ENCODE data around the gene ZNF606.

Gene ZNF606

GRCh38 chr19:57978586-57979289 is 23.9 kb downstream of the ZNF606 start:
- no peak for DNase-seq (ENCODE audit: low spot score)
- TF ChIP-seq CTCF (IDR thresholded peaks at IDR 0.05; ENCODE audit: extremely low read depth, missing control alignments): no peak

GRCh38 chr19:57974434-57974833 is 28.2 kb downstream of the ZNF606 start, which contains the start of gene C19orf18:
Gene C19orf18, minus strand, starts transcription at chr19:57974534. Its CDS starts 102 bp downstream, at chr19:57974432.
- TF ChIP-seq CTCF (IDR thresholded peaks at IDR 0.05; ENCODE audit: extremely low read depth, missing control alignments): no peak
- no peak for DNase-seq (ENCODE audit: low spot score)

- no peak for TF ChIP-seq CTCF (IDR thresholded peaks at IDR 0.05; ENCODE audit: extremely low read depth, missing control alignments)
- DNase-seq (ENCODE audit: low spot score): no peak
Observed at GRCh38 chr19:57964761-57965160, 37.9 kb downstream of the ZNF606 start.

- DNase-seq (ENCODE audit: low spot score): no peak
- no peak for TF ChIP-seq CTCF (IDR thresholded peaks at IDR 0.05; ENCODE audit: extremely low read depth, missing control alignments)
Observed at GRCh38 chr19:57961785-57962184, 40.8 kb downstream of the ZNF606 start.

GRCh38 chr19:57954996-57955395 is 47.6 kb downstream of the ZNF606 start:
- no peak for TF ChIP-seq CTCF (IDR thresholded peaks at IDR 0.05; ENCODE audit: extremely low read depth, missing control alignments)

GRCh38 chr19:57949702-57950101 is 52.9 kb downstream of the ZNF606 start:
- DNase-seq (ENCODE audit: low spot score): no peak
- no peak for TF ChIP-seq CTCF (IDR thresholded peaks at IDR 0.05; ENCODE audit: extremely low read depth, missing control alignments)

More at GRCh38 chr19:57954996-57955395, 47.6 kb downstream of the ZNF606 start:
- no peak for DNase-seq (ENCODE audit: low spot score)

- no peak for DNase-seq (ENCODE audit: low spot score)
- no peak for TF ChIP-seq CTCF (IDR thresholded peaks at IDR 0.05; ENCODE audit: extremely low read depth, missing control alignments)
Observed at GRCh38 chr19:57949296-57949695, 53.3 kb downstream of the ZNF606 start.
